GM21717 (cell line): ENCODE data around the gene ABCC2.
A peak's percentile ranks its signal among the peaks of the same experiment; 100 is the strongest.
"Not testable (repeated sequence)": the region's sequence is repeated elsewhere in the genome, so short reads cannot be mapped to it uniquely, and the experiment has no call there.

Experiments used
- ATAC-seq: cut with Tn5 transposase; IDR thresholded peaks from one replicate; pipeline ENCODE4 v1.9.1; 2021; ENCODE audit warnings: mild to moderate bottlenecking, moderate library complexity; ENCODE audit not compliant: unreplicated experiment

The ABCC2 gene

GRCh38 chr10:99782447-99783286, at the start of gene ABCC2:
TSS of gene ABCC2 (plus strand) at chr10:99782640. CDS start at chr10:99782845, 205 bp downstream.
- ATAC-seq = no peak

GRCh38 chr10:99733366-99733765, 49.1 kb upstream of the ABCC2 start:
- ATAC-seq = no peak

- ATAC-seq = not testable (repeated sequence)
Observed at GRCh38 chr10:99734111-99734510, 48.3 kb upstream of the ABCC2 start.

- no peak for ATAC-seq
Observed at GRCh38 chr10:99740260-99740659, 42.2 kb upstream of the ABCC2 start.

DNA sequence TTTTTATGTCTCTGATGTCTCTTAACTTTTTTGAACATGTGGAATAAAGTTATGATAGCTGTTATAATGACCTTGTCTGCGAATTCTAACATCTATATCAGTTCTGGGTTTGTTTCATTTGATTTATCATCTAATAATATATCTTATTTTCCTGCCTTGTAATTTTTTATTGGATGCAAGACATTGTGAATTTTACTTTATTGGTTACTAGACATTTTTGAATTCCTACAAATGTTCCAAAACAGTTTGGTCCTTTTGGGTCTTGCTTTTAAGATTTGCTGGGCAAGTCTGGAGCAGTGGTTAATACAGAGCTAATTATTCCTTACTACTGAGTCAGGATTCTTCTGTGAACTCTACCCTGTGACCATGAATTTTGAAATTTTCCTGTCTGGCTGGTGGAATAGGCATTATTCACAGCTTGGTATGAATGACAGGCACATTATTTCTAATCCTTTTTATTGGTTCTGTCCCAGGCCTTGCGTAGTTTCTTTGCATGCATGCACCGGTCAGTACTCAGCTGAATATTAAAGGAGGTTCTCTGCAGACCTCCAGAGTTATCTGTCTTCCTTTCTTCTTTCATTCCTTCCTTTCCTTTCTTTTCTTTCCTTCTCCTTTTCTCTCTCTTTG, 41.4 kb upstream of the ABCC2 start:
- ATAC-seq = no peak

GRCh38 chr10:99742254-99742653, 40.2 kb upstream of the ABCC2 start:
- no peak for ATAC-seq

DNA sequence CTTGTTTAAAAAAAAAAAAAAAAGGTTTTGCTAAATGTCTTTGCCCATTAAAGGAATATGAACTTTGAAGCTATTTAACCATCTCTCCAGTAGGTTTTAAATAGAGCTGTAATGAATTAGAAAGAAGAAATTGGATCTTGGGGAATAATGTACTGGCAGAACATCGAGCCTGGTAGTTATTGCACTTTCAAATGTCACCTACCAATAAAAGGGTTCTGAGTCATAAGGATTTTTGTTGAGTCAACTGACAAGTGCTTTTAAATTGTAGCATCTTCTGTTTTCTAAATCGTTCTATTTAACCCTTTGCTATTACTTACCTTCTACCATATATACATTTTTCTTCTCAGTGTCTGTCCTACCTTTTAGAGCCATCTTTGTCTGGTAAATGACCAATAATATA, 39.7 kb upstream of the ABCC2 start:
- ATAC-seq = no peak

GRCh38 chr10:99743841-99744240, 38.6 kb upstream of the ABCC2 start:
- no peak for ATAC-seq

DNA sequence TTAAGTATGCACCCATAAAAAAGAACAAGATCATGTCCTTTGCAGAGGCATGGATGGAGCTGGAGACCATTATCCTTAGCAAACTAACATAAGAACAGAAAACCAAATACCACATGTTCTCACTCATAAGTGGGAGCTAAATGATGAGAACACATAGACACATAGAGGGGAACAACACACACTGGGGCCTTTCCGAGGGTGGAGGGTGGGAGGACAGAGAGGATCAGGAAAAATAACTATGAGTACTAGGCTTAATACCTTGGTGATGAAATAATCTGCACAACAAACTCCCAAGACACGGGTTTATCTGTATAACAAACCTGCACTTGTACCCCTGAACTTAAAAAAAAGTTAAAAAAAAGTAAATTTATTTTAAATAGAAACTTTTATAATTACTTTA, 36.3 kb upstream of the ABCC2 start:
- not testable (repeated sequence) for ATAC-seq

GRCh38 chr10:99748823-99749451, 33.5 kb upstream of the ABCC2 start:
- ATAC-seq = no peak

GRCh38 chr10:99750641-99751040, 31.8 kb upstream of the ABCC2 start:
- ATAC-seq = no peak

DNA sequence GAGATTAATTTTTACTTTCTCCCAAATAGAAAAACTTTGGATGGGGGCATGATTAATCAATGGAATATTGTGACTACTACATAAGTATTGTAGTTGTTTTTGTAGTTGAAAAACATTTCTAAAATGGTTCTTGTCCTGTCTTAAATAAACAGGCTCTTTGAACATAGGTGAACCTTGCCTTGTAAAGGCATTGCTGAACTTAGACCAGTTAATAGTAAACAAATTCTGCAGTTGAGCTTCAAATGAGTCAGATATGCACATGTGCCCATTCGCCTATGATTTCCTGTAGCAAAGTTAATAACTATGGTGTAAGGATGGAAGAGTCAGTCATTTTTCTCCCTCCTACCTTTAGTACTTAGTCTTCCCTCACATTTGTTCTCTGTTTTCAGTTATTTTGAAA, 27.8 kb upstream of the ABCC2 start:
- no peak for ATAC-seq

DNA sequence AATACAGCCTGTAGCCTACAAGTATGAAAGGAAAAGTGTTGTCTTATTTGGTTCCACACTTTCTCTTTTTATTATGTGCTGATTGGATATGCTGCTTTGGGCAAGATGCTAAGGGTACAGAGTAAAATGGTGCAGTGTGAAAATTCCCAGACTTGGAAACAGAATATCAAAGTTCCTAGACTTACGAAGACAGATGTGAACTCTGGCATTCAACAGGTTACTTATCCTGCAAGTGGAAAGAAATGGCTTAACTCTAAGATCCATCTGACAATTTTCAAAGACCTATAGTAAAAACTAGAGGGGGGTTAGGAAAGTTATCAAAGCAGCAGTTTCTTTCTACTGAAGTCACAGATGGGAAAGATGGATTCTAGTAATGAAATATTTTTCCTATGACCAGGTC, 26.3 kb upstream of the ABCC2 start:
- no peak for ATAC-seq

GRCh38 chr10:99758211-99758891, 24.1 kb upstream of the ABCC2 start:
- ATAC-seq = no peak

- no peak for ATAC-seq
Observed at GRCh38 chr10:99760321-99760720, 22.1 kb upstream of the ABCC2 start.

DNA sequence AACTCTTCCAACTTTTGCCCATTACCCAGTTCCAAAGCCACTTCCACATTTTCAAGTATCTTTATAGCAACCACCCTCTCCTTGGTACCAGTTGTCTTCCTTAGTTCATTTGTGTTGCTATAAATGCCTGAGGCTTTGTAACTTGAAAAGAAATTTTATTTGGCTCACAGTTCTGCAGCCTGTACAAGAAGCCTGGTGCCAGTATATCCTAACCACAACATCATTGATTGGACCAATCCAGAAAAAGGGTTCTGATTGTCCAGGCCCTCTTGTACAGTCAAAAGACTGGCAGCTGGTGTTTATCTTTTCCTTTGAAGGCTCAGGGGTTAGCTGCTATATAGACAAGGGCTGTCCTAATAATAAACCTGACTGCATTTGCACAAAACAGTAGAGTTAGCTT, 21.1 kb upstream of the ABCC2 start:
- no peak for ATAC-seq

GRCh38 chr10:99765672-99766301, 16.7 kb upstream of the ABCC2 start:
- ATAC-seq = no peak

- peak; percentile 80 for ATAC-seq
Observed at GRCh38 chr10:99766302-99766681, 16.1 kb upstream of the ABCC2 start.

DNA sequence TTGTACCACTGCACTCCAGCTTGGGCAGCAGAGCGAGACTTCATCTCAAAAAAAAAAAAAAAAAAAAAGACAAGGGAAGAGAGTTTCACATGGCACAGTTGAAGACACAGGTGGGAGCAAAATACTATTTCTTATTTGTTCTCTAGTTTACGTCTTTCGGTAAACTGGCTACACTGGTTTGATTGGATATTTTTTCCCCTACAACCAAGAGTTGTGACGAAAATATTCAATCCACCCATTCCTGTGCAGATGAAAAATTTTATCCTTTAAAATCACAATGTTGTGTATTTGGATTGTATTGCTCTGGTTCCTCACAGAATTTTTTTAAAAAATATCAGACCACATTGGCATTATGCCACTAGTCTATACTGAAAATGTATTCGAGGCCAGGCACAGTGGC, 14.5 kb upstream of the ABCC2 start:
- no peak for ATAC-seq

DNA sequence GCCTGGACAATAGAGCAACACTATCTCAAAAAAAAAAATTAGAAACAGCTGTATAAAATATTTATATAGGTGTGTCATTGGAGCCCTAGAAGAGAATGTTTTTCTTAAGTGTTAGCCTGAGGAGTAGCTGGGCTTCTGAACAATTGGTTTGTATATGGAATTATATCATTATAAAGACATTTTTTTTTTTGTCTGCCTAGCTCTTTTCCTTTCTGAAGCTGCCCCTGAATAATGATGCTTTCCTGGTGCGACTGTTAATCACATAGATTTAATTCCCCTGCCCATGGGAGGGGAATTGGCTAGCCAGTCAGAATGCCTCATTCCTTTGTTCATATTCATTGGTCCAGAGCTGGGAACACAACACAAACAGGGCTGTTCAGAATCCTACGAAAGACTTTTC, 13.9 kb upstream of the ABCC2 start:
- ATAC-seq = no peak

DNA sequence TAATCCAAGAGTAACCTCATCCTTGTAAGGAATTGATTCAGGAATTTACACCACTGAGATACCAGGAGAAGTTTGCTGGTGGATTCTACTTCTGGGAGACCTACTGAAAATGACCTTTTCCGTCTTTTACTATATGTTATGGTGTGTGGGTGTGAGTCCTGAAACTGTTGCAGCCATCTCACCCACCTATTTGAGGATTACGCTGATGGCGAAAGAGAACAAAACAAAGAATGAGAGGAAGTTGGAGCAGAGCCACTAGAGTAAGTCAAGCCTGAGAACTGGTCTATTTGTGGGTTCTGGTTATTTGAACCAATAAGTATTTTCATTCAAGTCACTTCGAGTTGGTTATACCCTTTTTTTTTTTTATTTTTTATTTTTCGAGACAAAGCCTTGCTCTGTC, 12.7 kb upstream of the ABCC2 start:
- no peak for ATAC-seq
